Epithelial cell of esophagus (primary cell): Measurements from ENCODE around the gene NME3.
"Not testable (repeated sequence)": the region's sequence is repeated elsewhere in the genome, so short reads cannot be mapped to it uniquely, and the experiment has no call there.

Experiments used
- DNase-seq: peaks from one replicate; pipeline ENCODE4 v3.0.0; 2010; ENCODE audit warnings: low read depth
- H3K4me3 ChIP-seq: 2 replicates; pipeline ENCODE4 v1.5.1; 2011; ENCODE audit warnings: mild to moderate bottlenecking, low read length, control low read depth
- TF ChIP-seq, protein P1 (sequence below): IDR thresholded peaks from 2 replicates; pipeline ENCODE4 v1.5.1; 2011; ENCODE audit warnings: low read depth, mild to moderate bottlenecking, low read length, control low read depth, inconsistent platforms; ENCODE audit not compliant: insufficient read depth; ENCODE audit errors: missing control alignments

Gene NME3

DNA sequence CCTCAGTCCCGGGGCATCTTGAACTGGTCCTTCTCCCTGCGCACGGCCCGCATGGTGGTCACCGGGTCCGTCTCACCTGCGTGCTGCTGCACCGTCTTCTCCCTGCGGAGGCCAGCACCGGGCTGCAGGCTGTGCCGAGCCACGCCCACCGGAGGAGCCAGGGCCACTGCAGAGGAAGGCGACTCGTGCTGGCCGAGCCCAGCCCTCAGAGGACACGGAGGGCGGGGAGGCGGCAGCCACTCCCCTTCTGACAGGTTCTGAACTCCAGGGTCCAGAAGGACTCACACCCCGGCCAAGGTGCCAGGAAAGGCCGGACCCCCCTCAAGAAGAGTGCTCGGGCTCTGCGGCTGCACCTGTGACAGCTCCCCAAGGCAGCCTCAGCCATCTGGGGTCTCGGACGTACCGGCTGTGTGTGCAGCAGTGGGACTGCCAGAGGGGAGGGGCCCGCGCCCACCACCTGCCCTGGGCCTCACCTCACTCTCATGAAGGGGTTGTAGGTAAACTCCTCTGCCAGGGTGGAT lies 38.0 kb upstream of the NME3 start:
- no peak overlapping the region for H3K4me3 ChIP-seq
- no peak for DNase-seq
- TF ChIP-seq, protein P1, sequence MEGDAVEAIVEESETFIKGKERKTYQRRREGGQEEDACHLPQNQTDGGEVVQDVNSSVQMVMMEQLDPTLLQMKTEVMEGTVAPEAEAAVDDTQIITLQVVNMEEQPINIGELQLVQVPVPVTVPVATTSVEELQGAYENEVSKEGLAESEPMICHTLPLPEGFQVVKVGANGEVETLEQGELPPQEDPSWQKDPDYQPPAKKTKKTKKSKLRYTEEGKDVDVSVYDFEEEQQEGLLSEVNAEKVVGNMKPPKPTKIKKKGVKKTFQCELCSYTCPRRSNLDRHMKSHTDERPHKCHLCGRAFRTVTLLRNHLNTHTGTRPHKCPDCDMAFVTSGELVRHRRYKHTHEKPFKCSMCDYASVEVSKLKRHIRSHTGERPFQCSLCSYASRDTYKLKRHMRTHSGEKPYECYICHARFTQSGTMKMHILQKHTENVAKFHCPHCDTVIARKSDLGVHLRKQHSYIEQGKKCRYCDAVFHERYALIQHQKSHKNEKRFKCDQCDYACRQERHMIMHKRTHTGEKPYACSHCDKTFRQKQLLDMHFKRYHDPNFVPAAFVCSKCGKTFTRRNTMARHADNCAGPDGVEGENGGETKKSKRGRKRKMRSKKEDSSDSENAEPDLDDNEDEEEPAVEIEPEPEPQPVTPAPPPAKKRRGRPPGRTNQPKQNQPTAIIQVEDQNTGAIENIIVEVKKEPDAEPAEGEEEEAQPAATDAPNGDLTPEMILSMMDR, result no peak

DNA sequence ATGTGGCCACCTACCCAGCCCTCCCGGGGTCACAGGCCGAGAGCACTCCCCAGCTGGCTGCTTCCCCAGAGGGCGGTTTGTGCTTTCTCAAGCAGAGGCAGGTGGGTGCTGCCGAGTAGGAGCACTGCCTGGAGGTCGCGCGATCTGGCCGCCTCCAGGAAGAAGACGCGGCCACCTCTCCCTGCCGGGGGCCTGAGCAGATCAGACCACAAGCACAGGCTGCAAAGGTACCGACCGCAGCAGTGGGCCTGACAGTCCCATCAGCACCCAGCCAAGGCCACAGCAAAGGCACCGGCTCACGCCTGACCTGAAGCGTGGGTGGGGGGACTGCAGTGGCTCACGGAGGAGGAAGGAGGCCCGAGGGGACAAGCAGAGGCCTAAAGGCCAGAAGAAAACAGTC lies 37.3 kb upstream of the NME3 start:
- no peak overlapping the region for H3K4me3 ChIP-seq
- TF ChIP-seq, protein P1, result no peak
- no peak for DNase-seq

DNA sequence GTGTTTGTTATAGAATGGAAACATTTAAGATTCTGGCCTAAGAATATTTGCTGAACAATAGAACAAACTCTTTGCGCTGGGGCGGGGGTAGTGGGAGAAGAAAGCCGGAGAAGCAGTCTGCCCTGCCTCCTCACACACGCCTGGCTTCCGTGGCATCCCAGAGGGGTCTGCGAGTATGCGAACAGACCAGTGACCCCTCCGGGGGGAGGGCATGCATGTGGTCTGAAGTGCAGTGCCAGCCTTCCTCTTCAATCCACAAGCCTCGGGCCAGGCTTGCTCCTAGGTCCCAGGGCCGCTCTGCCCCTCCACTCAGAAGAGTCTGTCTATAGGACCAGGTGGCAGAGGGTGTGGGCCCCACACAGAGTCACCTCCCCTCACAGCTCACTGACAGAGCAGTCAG lies 36.3 kb upstream of the NME3 start:
- H3K4me3 ChIP-seq, result no peak overlapping the region
- DNase-seq, result no peak
- TF ChIP-seq, protein P1, result no peak

DNA sequence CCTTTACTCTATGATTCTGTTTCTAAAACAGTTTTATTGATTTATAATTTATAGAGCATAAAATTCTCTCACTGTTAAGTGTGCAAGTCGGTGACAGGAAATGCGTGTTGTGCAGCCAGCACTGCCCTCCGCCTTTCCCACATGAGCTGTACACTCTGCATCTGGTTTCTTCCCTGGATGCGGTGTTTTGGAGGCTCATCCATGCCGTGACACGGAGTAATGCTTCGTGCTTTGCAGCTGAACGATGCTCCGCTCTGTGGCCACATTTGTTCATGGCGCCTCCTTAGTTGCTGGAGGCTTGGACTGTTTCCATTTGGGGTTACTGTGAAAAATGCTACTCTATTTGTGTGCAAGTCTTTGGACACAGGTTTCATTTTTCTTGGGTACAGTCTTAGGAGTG lies 29.4 kb upstream of the NME3 start:
- H3K4me3 ChIP-seq, result no peak overlapping the region
- TF ChIP-seq, protein P1, result no peak
- DNase-seq, result no peak

DNA sequence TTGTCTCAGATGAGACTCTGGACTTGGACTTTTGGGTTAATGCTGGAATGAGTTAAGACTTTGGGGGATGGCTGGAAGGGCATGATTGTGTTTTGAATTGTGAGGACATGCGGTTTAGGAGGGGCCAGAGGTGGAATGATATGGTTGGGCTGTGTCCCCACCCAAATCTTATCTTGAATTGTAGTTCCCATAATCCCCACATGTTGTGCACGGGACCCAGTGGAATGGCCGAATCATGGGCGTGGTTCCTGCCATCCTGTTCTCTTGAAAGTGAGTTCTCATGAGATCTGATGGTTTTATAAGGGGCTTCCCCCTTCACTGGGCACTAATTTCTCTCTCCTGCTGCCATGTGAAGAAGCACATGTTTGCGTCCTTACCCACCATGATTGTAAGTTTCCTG lies 27.9 kb upstream of the NME3 start:
- not testable (repeated sequence) for H3K4me3 ChIP-seq, DNase-seq

DNA sequence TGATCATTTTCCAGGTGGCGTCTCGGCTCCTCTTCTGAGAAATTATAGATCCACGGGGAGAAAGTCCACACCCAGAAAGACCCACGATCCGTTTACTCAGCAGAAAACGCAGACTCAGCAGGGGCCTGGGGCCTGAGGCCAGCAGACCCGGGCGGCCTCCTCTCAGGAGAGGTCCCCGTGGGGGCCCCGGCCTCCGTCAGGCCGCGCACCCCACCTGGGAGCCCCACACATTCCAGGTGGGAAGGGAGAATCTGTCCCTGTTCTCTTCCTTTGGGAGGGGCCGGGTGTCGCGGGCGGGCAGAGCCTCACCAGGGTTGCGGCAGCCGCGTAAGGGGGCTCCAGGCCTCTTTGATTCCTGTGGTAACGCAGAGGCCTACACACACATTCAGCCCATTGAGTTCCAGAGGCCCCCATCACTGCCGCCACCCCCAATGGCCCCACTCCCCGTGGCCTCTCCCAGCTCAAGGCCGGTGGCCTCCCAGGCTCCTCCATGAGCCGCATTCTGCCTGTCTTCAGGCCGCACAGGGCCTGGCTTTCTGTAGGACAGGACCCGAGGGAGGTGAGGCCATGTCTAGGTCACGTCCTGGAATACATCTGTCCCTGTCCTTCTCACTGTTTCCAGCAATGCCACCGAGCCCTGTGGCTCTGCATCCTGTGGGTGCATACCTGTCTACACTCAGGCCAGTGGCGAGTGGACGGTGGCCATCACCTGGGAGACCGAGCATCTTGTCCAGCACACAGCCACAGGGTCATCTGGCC lies 23.7 kb upstream of the NME3 start:
- no peak overlapping the region for H3K4me3 ChIP-seq
- TF ChIP-seq, protein P1, result no peak
- DNase-seq, result no peak

DNA sequence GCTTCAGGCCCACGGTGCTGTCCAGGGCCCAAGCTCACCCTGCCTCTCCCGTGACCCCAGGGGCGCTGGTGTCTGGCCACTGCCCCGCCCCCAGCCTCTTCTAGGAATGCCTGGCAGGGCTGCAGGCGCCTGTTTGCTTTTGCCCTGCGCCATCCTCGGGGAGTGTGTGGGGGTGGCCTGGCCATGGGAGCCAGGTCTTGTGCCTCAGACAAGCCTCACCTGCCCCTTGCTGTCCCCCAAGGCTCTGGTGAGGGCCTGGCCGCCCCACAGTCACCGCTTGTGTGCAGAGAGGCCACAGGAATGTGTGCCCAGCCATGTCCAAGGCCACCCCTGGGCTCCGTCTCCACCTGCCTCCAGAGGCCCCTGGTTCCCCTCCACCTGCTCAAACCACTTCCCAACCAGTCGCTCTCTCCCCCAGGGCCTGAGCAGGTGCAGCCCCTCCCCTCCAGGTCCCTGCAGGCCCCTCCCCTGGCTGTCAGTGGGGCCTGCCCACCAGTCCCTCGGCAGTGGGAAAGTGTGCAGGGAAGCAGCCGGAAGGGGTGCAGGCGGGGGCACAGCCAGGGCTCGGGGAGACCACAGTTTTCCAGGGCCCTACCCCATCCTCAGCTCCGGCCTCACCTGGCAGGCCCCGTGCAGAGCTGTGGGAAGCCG lies 23.0 kb upstream of the NME3 start:
- DNase-seq, result no peak
- TF ChIP-seq, protein P1, result no peak
- no peak overlapping the region for H3K4me3 ChIP-seq
